Ovary (tissue), 9 donors: ENCODE measurements around the gene BUD23. TPM values are rescaled to one million over a fixed set of nuclear protein-coding genes. Genes with fewer than 3 reads are reported as not detected.

Experiments used
- DNase-seq, 5 donors: peaks; one replicate each; pipeline ENCODE4 v3.0.0-alpha.2; 2019 to 2020
- H3K27ac ChIP-seq, 2 donors: fragments of 200-600 bp; one replicate each; pipeline versions ENCODE4 v1.5.1 to v1.8.0; 2019 to 2022
- H3K27me3 ChIP-seq: fragments of 200-600 bp; one replicate; pipeline ENCODE4 v1.8.0; 2022
- H3K36me3 ChIP-seq: fragments of 200-600 bp; sonication (generic); one replicate; pipeline ENCODE4 v1.5.1; 2019
- H3K4me1 ChIP-seq: one replicate; pipeline ENCODE4 v1.8.1; 2013; ENCODE audit warnings: mild to moderate bottlenecking, moderate library complexity; ENCODE audit not compliant: insufficient read depth
- H3K4me3 ChIP-seq: fragments of 200-600 bp; sonication (generic); one replicate; pipeline ENCODE4 v1.5.1; 2017
- H3K9me3 ChIP-seq, 2 donors: fragments of 200-600 bp in 1 of 2; sonication (generic) in 1 of 2; one replicate each; pipeline versions ENCODE4 v1.5.1 to v1.8.1; 2013 to 2019; ENCODE audit warnings: mild to moderate bottlenecking in 1 of 2, moderate library complexity in 1 of 2
- CTCF ChIP-seq, 3 donors: fragments of 450-650 bp in 2 of 3; fragments of 200-600 bp in 1 of 3; IDR thresholded peaks; one replicate each; pipeline versions ENCODE4 v1.5.1 to v1.8.0; 2016 to 2022; ENCODE audit warnings: antibody characterized with exemption in 3 of 3, mild to moderate bottlenecking in 1 of 3
- EP300 ChIP-seq: sonication (generic); formaldehyde crosslinking; IDR thresholded peaks from one replicate; pipeline ENCODE4 v1.6.1; 2017; ENCODE audit warnings: antibody characterized with exemption
- POLR2A ChIP-seq: fragments of 450-650 bp; IDR thresholded peaks from one replicate; pipeline ENCODE4 v1.6.1; 2017; ENCODE audit warnings: antibody characterized with exemption, mild to moderate bottlenecking, moderate library complexity
- WGBS, 3 donors: extraction: QIAGEN DNeasy Blood & Tissue Kit in 1 of 3; methylation state at CpG; one replicate each; pipeline versions ENCODE4 v1.1.5 to v1.1.7; 2013 to 2017; 5-methylcytosine and 5-hydroxymethylcytosine counted together
- intact Hi-C, 4 donors: fragments of 100-400 bp; cut with DNase I; formaldehyde crosslinking; loops; one replicate each; pipeline versions ENCODE4 v1.11.0 to v1.15.1; 2022 to 2023
- microRNA counts: library from miRNA; unstranded; fragments of <30 nt; microRNA quantifications from one replicate; lab custom pipeline; 2016
- microRNA-seq, 3 donors: library from miRNA; unstranded; fragments of <30 nt; microRNA quantifications; one replicate each; pipeline versions ENCODE4 to v1.2.0, GENCODE V29; 2019 to 2020
- polyA plus RNA-seq, 2 donors: library from polyadenylated mRNA; stranded (reverse); fragments of 200-250 nt in 1 of 2; fragments of 350-450 nt in 1 of 2; fragmentation: Illumina TruSeq in 1 of 2; extraction: RNeasy Lipid Tissue Mini Kit (QIAGEN cat#74804) in 1 of 2; gene quantifications; one replicate each; pipeline ENCODE4 v1.2.3, GENCODE V29; 2013 to 2014
- small RNA-seq: library from RNA; depleted of rRNA; stranded (forward); fragments of <200 nt; gene quantifications from one replicate; pipeline ENCODE3, GENCODE V24; 2016
- total RNA-seq, 7 donors: library from RNA; depleted of rRNA in 2 of 7; stranded (reverse); fragments of >200 nt in 2 of 7; fragmentation: NEBNext Ultra II Directional in 3 of 7; extraction: Animal tissue kit (Norgen Biotek cat#: 25700) in 3 of 7; gene quantifications; one replicate each; pipeline versions ENCODE4 v1.1.0 to v1.2.4, GENCODE V29; 2016 to 2023
- donor health status: DM: no; HTN: no; CAD: no; lungs with moderate emphysema.
- donor health status: DM: no; HTN: no; CAD: no.
- donor health status: Bipolar disorder and iron deficiency.
- donor health status: DM: yes; HTN: yes; CAD: no.
- donor health status: DM: no; HTN: no; CAD: no.
- donor health status: DM: yes; HTN: yes; CAD: no.

The BUD23 gene
- total and polyA plus RNA-seq, 9 donors = 19.8 to 62.9 (median 52.3) TPM

GRCh38 chr7:73741600-73741999 lies 58.2 kb downstream of the BUD23 start:
- DNase-seq = no peak
- Histone ChIP-seq H3K4me1 (peaks cover 6% of the 10 kb centered on the region), H3K4me3 (no peak overlapping the region), H3K9me3 (no peaks in the 10 kb centered on the region), H3K27ac (no peak overlapping the region), H3K36me3 (no peaks in the 10 kb centered on the region), H3K27me3 (no peaks in the 10 kb centered on the region)
- intact Hi-C loops = loop anchor here in 1 of 4 donors (10.0 kb wide), 1 partner anchor 113 kb away; no protein-coding TSS in a partner anchor
- TF ChIP-seq EP300 (no peak), POLR2A (no peak)
- 81 to 88% (median 83%) methylated on average over 5 of the region's 5 CpGs for WGBS, 3 donors

- WGBS, 3 donors = 43 to 54% (median 44%) methylated on average over 7 of the region's 7 CpGs
- Histone ChIP-seq H3K9me3 (no peaks in the 10 kb centered on the region), H3K36me3 (no peaks in the 10 kb centered on the region), H3K4me3 (no peak overlapping the region), H3K27ac (no peak overlapping the region), H3K27me3 (no peaks in the 10 kb centered on the region), H3K4me1 (peaks cover 6% of the 10 kb centered on the region)
- no peak for TF ChIP-seq POLR2A
- no peak for TF ChIP-seq CTCF (IDR thresholded peaks at IDR 0.05)
- TF ChIP-seq EP300 = no peak
- DNase-seq = peak in 1 of 5 donors; percentile 17
- intact Hi-C loops = loop anchor here in 1 of 4 donors (10.0 kb wide), 1 partner anchor 112 kb away; no protein-coding TSS in a partner anchor
Observed at GRCh38 chr7:73742338-73742752, 58.9 kb downstream of the BUD23 start.

GRCh38 chr7:73742753-73743641 lies 59.6 kb downstream of the BUD23 start:
- DNase-seq = peak in 4 of 5 donors; percentile 33 to 54 (median 44)
- Histone ChIP-seq H3K9me3 (no peaks in the 10 kb centered on the region), H3K27me3 (no peaks in the 10 kb centered on the region), H3K36me3 (no peaks in the 10 kb centered on the region), H3K27ac (no peak overlapping the region), H3K4me1 (peaks cover under 1% of the 10 kb centered on the region), H3K4me3 (no peak overlapping the region)
- intact Hi-C loops = loop anchor here in 1 of 4 donors (10.0 kb wide), 1 partner anchor 112 kb away; no protein-coding TSS in a partner anchor
- 33 to 39% (median 37%) methylated on average over 33 to 35 of the region's 35 CpGs for WGBS, 3 donors
- TF ChIP-seq EP300 (no peak), POLR2A (no peak), CTCF (IDR thresholded peaks at IDR 0.05) (no peak)

- Histone ChIP-seq H3K27me3 (no peaks in the 10 kb centered on the region), H3K4me1 (no peaks in the 10 kb centered on the region), H3K27ac (no peak overlapping the region), H3K36me3 (no peaks in the 10 kb centered on the region), H3K4me3 (no peak overlapping the region), H3K9me3 (no peaks in the 10 kb centered on the region)
- 58 to 65% (median 59%) methylated on average over 4 of the region's 4 CpGs for WGBS, 3 donors
- intact Hi-C loops = loop anchor here in 1 of 4 donors (10.0 kb wide), 1 partner anchor 108 kb away; no protein-coding TSS in a partner anchor
- TF ChIP-seq EP300 = no peak
- no peak for TF ChIP-seq CTCF (IDR thresholded peaks at IDR 0.05)
- TF ChIP-seq POLR2A = no peak
- DNase-seq = no peak
Observed at GRCh38 chr7:73746378-73746777, 63.0 kb downstream of the BUD23 start.

MicroRNAs within 50 kb of the gene (microRNA counts, 767-probe panel; counts per million panel counts)
- microRNA hsa-miR-4284 (lab: Ali Mortazavi, UCI) = 530 counts per million, percentile 78 among the panel's probes with 10 or more counts

Small RNA genes within 50 kb of the gene (microRNA-seq; reads per million reads assigned to microRNA genes)
- 0 reads per million in 3 donors for gene MIR4284

Small RNA genes within 50 kb of the gene (small RNA-seq; reads per million reads assigned to genes)
- gene MIR4284 (not detected), gene RN7SL265P (not detected)

Other genes with a start within 250 kb of the BUD23 start
- gene FZD9, start 249.8 kb upstream of the BUD23 start, total RNA-seq = under 1 TPM; 0.12 to 0.57 (median 0.18) TPM
- under 1 TPM in 1 of 2 donors, not detected in 1; 0.19 TPM for gene FZD9, start 249.8 kb upstream of the BUD23 start, polyA plus RNA-seq
- gene BAZ1B, start 161.3 kb upstream of the BUD23 start, total RNA-seq = 10 to 100 TPM; 37.6 to 89.7 (median 63.3) TPM
- 10 to 100 TPM; 33.4 to 54.6 TPM for gene BAZ1B, start 161.3 kb upstream of the BUD23 start, polyA plus RNA-seq
- 10 to 100 TPM; 29.5 to 52.4 (median 34.0) TPM for gene BCL7B, start 125.9 kb upstream of the BUD23 start, total RNA-seq
- 10 to 100 TPM; 31.8 to 44.8 TPM for gene BCL7B, start 125.9 kb upstream of the BUD23 start, polyA plus RNA-seq
- gene TBL2, start 105.0 kb upstream of the BUD23 start, total RNA-seq = 10 to 100 TPM; 32.7 to 47.3 (median 42.5) TPM
- gene TBL2, start 105.0 kb upstream of the BUD23 start, polyA plus RNA-seq = 10 to 100 TPM; 26.6 to 28.9 TPM
- 10 to 100 TPM in 2 of 7 donors, 1 to 10 TPM in 4, under 1 TPM in 1; 0.71 to 49.6 (median 5.4) TPM for gene MLXIPL, start 59.1 kb upstream of the BUD23 start, total RNA-seq
- gene MLXIPL, start 59.1 kb upstream of the BUD23 start, polyA plus RNA-seq = under 1 TPM; 0.27 to 0.71 TPM
- gene VPS37D, start 15.8 kb upstream of the BUD23 start, total RNA-seq = 1 to 10 TPM; 4.7 to 8.8 (median 6.3) TPM
- 1 to 10 TPM in 1 of 2 donors, under 1 TPM in 1; 0.28 to 6.1 TPM for gene VPS37D, start 15.8 kb upstream of the BUD23 start, polyA plus RNA-seq
- gene DNAJC30, start 144 bp upstream of the BUD23 start, total RNA-seq = 10 to 100 TPM in 5 of 7 donors, 1 to 10 TPM in 2; 7.1 to 16.1 (median 13.0) TPM
- gene DNAJC30, start 144 bp upstream of the BUD23 start, polyA plus RNA-seq = 1 to 10 TPM; 7.5 to 8.8 TPM
- gene STX1A, start 36.1 kb downstream of the BUD23 start, total RNA-seq = 10 to 100 TPM in 1 of 7 donors, 1 to 10 TPM in 6; 4.5 to 11.3 (median 6.4) TPM
- 1 to 10 TPM; 1.6 to 5.1 TPM for gene STX1A, start 36.1 kb downstream of the BUD23 start, polyA plus RNA-seq
- gene ABHD11, start 55.2 kb downstream of the BUD23 start, total RNA-seq = 10 to 100 TPM in 4 of 7 donors, 1 to 10 TPM in 3; 8.0 to 34.6 (median 11.4) TPM
- 10 to 100 TPM; 10.7 to 11.9 TPM for gene ABHD11, start 55.2 kb downstream of the BUD23 start, polyA plus RNA-seq
- 100 to 1,000 TPM in 1 of 7 donors, 10 to 100 TPM in 1, 1 to 10 TPM in 3, not detected in 2; 3.3 to 253 (median 8.2) TPM for gene CLDN3, start 86.7 kb downstream of the BUD23 start, total RNA-seq
- under 1 TPM in 1 of 2 donors, not detected in 1; 0.30 TPM for gene CLDN3, start 86.7 kb downstream of the BUD23 start, polyA plus RNA-seq
- 100 to 1,000 TPM in 1 of 7 donors, 10 to 100 TPM in 1, 1 to 10 TPM in 3, under 1 TPM in 1, not detected in 1; 0.40 to 240 (median 9.1) TPM for gene CLDN4, start 147.4 kb downstream of the BUD23 start, total RNA-seq
- gene CLDN4, start 147.4 kb downstream of the BUD23 start, polyA plus RNA-seq = under 1 TPM; 0.27 to 0.35 TPM
- gene METTL27, start 158.9 kb downstream of the BUD23 start, total RNA-seq = 10 to 100 TPM in 1 of 7 donors, 1 to 10 TPM in 6; 1.8 to 25.6 (median 4.3) TPM
- 1 to 10 TPM in 1 of 2 donors, not detected in 1; 3.0 TPM for gene METTL27, start 158.9 kb downstream of the BUD23 start, polyA plus RNA-seq
- gene TMEM270, start 177.6 kb downstream of the BUD23 start, total RNA-seq = under 1 TPM in 1 of 7 donors, not detected in 6; 0.34 TPM
- gene TMEM270, start 177.6 kb downstream of the BUD23 start, polyA plus RNA-seq = not detected